Stimulated activated CD4-positive, alpha-beta T cell treated with anti-CD3 and anti-CD28 coated beads, TNF-alpha, amount 100 ng/mL, for 24 hours (primary cell): Measurements from ENCODE around the gene ANLN.

Source experiments
- DNase-seq, 3 experiments: peaks; one replicate each; pipeline ENCODE4 v3.0.0-alpha.2; 2020; ENCODE audit warnings: low read depth in 3 of 3

The ANLN gene

DNA sequence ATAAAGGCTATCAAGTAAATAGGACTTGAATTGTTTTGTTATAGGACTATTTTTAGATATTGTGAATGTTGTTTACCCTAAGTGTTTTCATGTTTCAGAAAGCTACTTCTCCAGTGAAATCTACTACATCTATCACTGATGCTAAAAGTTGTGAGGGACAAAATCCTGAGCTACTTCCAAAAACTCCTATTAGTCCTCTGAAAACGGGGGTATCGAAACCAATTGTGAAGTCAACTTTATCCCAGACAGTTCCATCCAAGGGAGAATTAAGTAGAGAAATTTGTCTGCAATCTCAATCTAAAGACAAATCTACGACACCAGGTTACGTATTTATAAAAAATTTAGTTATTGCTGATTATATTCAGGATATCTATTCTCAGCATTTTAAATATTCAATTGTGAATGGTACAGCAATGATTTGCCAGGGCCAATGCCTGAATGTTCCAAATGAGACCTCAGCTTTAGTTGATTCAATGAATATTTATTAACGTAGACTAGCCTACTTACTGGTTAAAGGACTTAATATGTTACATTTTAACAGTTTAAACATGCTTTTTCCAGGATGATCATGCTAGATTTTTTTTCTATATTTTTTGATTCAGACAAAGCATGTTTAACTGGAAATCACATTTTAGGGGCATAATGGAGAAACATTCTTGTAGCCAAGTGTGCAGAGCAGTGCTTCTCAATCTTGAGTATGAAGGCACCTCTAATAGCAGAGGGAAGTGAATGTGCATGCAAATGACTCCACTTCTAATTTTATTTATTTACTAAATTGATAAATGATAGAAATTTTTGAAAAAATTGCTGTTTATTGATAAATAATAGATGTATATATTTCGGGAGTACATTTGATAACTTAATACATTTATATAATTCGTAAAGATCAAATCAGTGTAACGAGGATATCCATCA is 18.2 kb downstream of the ANLN start:
- no peak for DNase-seq

DNA sequence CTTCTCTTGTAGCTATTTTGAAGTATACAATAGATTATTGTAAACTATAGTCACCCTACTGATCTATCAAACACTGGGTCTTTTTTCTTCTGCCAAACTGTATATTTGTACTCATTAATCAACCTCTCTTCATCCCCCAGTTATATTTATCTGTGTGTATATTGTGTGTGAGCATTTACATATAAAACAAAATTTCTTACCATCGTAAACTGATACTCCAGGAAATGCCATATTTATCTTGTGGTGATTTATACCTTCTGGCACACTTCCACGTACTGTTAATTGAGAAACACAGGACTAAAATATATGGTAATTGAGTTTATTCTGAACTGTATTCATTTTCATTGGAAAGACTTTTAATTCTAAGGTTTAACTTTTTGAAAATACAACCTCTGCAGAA is 18.9 kb downstream of the ANLN start:
- no peak for DNase-seq

DNA sequence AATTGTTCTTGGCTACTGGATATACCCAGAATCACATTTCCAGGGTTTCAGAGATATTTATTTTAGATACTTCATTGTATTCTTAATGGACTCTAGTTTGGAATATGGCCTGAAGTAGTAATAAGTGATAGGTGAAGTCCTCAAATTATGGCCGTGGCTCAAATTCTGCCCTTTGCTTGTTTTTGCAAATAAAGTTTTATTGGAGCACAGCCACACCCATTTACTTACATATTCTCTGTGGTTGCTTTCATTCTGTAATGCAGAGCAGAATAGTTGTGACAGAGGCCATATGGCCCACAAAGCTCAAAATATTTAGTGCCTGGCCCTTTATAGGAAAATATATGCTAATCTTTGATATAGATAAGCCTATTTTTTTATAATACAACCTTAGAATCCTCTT is 19.5 kb downstream of the ANLN start:
- no peak for DNase-seq

DNA sequence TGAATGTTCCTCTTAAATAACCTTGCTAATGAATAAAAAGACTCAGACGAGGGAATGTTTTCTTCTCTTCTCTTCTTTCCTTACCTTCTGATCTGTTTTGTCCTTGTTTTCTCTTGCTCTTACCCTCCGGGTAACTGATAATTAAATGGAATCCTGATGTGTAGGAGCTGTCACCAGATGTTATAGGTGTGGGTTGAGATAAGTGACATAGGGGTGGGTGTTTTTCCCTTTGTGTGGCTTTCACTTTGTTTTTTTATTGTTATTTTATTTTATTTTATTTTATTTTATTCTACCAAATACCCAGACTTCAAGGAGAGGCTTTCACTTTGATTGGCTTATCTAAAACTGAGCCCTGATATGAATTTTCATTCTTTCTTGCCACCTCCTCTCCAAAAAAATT is 25.5 kb downstream of the ANLN start:
- DNase-seq, result no peak

- DNase-seq, result no peak
These were observed 26.6 kb downstream of the ANLN start for GRCh38 chr7:36416251-36416650.

- DNase-seq, result no peak
These were observed 30.6 kb downstream of the ANLN start for GRCh38 chr7:36420307-36420706.

DNA sequence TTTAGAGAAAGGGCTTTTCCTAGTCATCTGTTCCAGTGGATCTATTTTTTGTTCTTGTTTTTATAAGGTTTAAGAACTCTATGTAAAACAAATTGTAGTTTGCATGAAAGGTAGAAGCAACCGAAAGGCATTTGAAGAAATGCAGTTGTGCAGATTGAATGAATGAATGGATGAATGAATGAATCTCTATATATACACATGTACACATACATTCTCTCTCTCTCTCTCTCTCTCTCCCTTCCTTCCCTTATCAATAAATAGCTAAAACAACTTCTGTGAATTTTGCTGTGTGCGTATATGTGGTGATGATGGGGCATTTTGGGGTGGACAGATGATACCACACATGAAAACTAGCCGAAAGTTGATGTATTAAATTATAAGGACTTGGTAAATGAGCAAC is 32.4 kb downstream of the ANLN start:
- DNase-seq, result no peak

DNA sequence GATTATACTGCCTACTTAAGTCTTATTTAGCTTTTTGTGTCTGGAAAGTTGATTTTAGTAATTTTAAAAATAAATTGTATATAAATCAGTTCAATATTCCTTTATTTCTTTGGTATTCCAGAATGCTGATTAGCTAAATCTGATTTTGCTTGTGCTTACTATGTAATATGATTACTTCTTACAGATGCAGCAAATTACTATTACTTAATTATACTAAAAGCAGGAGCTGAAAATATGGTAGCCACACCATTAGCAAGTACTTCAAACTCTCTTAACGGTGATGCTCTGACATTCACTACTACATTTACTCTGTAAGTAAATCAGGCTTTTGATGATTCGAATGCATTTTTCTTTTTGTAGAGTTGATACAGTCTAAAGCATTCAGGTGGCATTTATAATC is 34.0 kb downstream of the ANLN start:
- DNase-seq, result no peak

DNA sequence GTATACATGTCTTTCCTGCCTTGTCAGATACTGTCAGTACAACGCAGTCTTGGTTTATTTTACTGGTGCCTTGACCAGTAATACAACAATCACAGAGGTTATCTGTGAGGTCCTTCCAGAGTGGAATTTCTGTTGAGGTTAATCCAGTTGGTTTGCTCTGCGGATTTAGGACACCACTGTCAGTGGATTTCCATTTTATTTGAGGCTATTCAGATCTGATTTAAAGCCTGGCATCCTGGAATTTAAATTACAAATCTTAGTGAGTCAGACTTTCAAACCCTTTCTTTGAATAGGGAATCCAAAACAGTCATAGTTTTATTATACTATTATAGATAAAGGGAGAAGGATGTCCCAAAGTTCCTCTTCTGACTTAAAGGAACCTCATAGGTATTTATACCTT is 40.5 kb downstream of the ANLN start:
- DNase-seq, result no peak

GRCh38 chr7:36430881-36431280 is 41.2 kb downstream of the ANLN start:
- DNase-seq, result no peak

DNA sequence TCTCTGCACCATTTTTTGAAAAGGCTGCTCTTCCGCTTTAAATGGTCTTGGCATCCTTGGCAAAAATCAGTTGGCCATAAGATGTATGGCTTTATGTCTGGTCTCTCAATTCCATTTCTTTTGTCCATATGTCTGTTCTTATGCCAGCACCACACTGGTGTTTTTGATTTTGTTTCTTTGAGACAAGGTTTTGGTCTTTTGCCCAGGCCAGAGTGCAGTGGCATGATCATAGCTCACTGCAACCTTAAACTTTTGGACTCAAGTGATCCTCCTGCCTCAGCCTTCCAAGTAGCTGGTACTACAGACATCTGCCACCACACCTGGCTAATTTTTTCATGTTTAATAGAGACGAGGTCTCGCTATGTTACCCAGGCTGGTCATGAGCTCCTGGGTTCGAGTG is 48.5 kb downstream of the ANLN start:
- DNase-seq, result no peak

GRCh38 chr7:36439624-36440023 is 50.0 kb downstream of the ANLN start:
- DNase-seq, result no peak

DNA sequence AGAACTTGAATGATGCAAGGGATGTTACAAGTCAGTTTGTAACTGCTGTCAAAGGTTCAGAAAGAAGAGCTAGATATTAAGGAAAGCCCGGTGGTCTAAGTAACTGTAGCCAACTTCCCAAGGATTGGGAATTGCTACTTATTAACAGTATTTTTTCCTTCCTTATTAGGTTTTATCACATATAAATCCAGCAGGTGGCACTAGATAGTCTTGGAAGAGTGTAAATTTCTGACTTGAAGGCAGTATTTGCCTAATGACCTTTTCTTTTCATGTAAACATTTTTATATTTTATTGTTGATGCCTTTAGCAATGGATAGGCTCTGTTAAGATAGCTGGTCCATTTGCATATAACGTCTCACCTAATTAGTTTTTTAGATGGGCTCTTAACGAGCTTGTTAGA is 51.2 kb downstream of the ANLN start:
- no peak for DNase-seq

DNA sequence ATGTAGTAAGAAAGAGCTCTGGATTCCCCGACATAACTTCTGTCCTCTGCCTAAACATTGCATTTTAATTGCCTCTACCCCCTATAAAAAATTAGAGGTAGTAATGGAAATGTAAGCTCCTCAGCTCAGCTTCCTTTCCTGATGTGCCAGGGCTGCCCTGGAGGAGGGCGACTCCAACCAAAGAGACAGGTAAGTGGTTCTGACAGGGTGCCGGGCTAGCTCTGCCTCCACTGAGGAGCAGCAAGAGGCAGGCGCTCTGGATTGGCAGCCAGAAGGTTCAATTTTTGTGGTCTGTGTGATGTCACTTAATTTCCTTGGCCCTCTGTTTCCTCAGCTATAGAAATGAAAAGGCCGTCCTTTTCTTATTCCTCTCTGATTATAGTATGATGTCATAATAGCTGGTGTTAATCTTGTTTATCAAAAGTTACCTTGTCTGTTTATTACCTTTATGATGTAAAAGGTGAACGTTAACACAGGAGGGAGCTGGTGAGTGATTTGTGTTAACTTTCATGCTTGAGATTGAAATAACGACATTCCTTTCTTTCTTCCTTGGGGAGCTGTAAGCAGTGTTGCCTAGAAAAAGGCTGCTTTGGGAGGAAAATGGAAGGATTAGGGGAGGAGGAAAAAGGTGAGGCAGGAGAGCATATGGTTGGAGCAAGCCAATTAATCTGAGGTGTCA is 51.8 kb downstream of the ANLN start:
- no peak for DNase-seq

- no peak for DNase-seq
These were observed 59.2 kb downstream of the ANLN start for GRCh38 chr7:36448781-36449379.

- DNase-seq, result no peak
These were observed 60.0 kb downstream of the ANLN start for GRCh38 chr7:36449685-36450084.

- DNase-seq, result no peak
These were observed 64.1 kb downstream of the ANLN start for GRCh38 chr7:36453769-36454168.

- DNase-seq, result no peak
These were observed 66.0 kb downstream of the ANLN start for GRCh38 chr7:36455646-36456045.

DNA sequence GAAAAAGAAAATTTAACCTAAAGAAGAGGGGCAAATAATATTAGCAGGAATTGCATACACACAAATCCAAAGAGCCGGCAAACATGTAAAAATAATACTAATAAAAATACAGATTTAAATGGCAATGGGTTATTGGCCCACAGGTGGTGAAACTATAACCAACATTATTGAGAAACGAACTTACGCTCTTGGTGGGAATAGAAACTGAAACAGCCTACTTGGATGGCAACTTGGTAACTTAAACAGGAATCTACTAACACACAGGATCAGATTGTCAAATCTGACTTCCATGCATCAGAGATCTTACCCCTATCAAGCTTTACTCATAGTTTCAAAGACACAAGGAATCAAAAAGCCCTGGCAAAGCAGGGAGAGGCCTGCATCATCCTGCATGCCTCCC is 66.5 kb downstream of the ANLN start:
- DNase-seq, result no peak

- DNase-seq, result no peak
These were observed 66.9 kb downstream of the ANLN start for GRCh38 chr7:36456548-36456947.

GRCh38 chr7:36459236-36459960 is 69.7 kb downstream of the ANLN start:
- no peak for DNase-seq

GRCh38 chr7:36460811-36461429 is 71.3 kb downstream of the ANLN start:
- DNase-seq, result no peak
